ACC112 (cell line): Measurements from ENCODE around the gene TCAP.

Experiments used
- H2AFZ ChIP-seq: fragments of 200-600 bp; sonication (generic); one replicate; pipeline ENCODE4 v1.6.0; 2017; ENCODE audit warnings: antibody characterized with exemption, low read length; ENCODE audit not compliant: unreplicated experiment
- H3K27ac ChIP-seq: fragments of 200-600 bp; sonication (generic); 2 replicates; pipeline ENCODE4 v1.5.1; 2014; ENCODE audit warnings: low read depth, mild to moderate bottlenecking, antibody characterized with exemption, low read length, moderate library complexity
- H3K27me3 ChIP-seq: fragments of 200-600 bp; sonication (generic); 2 replicates; pipeline ENCODE4 v1.6.1; 2014; ENCODE audit warnings: mild to moderate bottlenecking, antibody characterized with exemption, low read length, moderate library complexity, mixed read lengths; ENCODE audit not compliant: insufficient read depth
- H3K36me3 ChIP-seq: fragments of 200-600 bp; sonication (generic); 2 replicates; pipeline ENCODE4 v1.6.1; 2016; ENCODE audit warnings: mild to moderate bottlenecking, antibody characterized with exemption, low read length, moderate library complexity, mixed read lengths; ENCODE audit not compliant: insufficient read depth
- H3K4me1 ChIP-seq: fragments of 200-600 bp; sonication (generic); one replicate; pipeline ENCODE4 v1.6.1; 2016; ENCODE audit warnings: low read length, mixed read lengths; ENCODE audit not compliant: insufficient read depth, unreplicated experiment, control insufficient read depth
- H3K4me3 ChIP-seq: fragments of 200-600 bp; sonication (generic); 2 replicates; pipeline ENCODE4 v1.5.1; 2014; ENCODE audit warnings: mild to moderate bottlenecking, low read depth, low read length
- H3K79me2 ChIP-seq: fragments of 200-600 bp; sonication (generic); one replicate; pipeline ENCODE4 v1.6.0; 2016; ENCODE audit warnings: low read length; ENCODE audit not compliant: control insufficient read depth, unreplicated experiment, insufficient read depth

The TCAP gene

GRCh38 chr17:39639566-39640458 lies 25.3 kb upstream of the TCAP start:
- Histone ChIP-seq H3K27ac (no peak overlapping the region), H3K4me3 (no peak overlapping the region), H3K4me1 (peaks cover 36% of the 10 kb centered on the region), H3K36me3 (no peaks in the 10 kb centered on the region), H3K79me2 (peaks cover 55% of the 10 kb centered on the region), H3K27me3 (no peaks in the 10 kb centered on the region), H2AFZ (no peak overlapping the region)

GRCh38 chr17:39640591-39641031 lies 24.5 kb upstream of the TCAP start:
- Histone ChIP-seq H3K36me3 (no peaks in the 10 kb centered on the region), H2AFZ (no peak overlapping the region), H3K4me1 (peaks cover 36% of the 10 kb centered on the region), H3K27ac (no peak overlapping the region), H3K79me2 (peaks cover 56% of the 10 kb centered on the region), H3K27me3 (no peaks in the 10 kb centered on the region), H3K4me3 (no peak overlapping the region)

- no peak overlapping the region for H2AFZ ChIP-seq
- H3K36me3 ChIP-seq = no peaks in the 10 kb centered on the region
- no peaks in the 10 kb centered on the region for H3K27me3 ChIP-seq
- H3K27ac ChIP-seq = no peak overlapping the region
- no peak overlapping the region for H3K4me3 ChIP-seq
- H3K4me1 ChIP-seq = peaks cover 36% of the 10 kb centered on the region
- peaks cover 56% of the 10 kb centered on the region for H3K79me2 ChIP-seq
Observed at GRCh38 chr17:39641097-39641496, 24.1 kb upstream of the TCAP start.

GRCh38 chr17:39641883-39642282 lies 23.3 kb upstream of the TCAP start:
- no peak overlapping the region for H2AFZ ChIP-seq
- no peak overlapping the region for H3K4me3 ChIP-seq
- no peaks in the 10 kb centered on the region for H3K36me3 ChIP-seq
- H3K27me3 ChIP-seq = no peaks in the 10 kb centered on the region
- H3K4me1 ChIP-seq = peaks cover 31% of the 10 kb centered on the region
- H3K27ac ChIP-seq = no peak overlapping the region
- peaks cover 59% of the 10 kb centered on the region for H3K79me2 ChIP-seq

GRCh38 chr17:39642291-39643074 lies 22.7 kb upstream of the TCAP start:
- Histone ChIP-seq H3K36me3 (no peaks in the 10 kb centered on the region), H3K27me3 (no peaks in the 10 kb centered on the region), H3K4me3 (no peak overlapping the region), H3K27ac (no peak overlapping the region), H3K79me2 (peaks cover 63% of the 10 kb centered on the region), H3K4me1 (peaks cover 31% of the 10 kb centered on the region), H2AFZ (no peak overlapping the region)

GRCh38 chr17:39643271-39643670 lies 21.9 kb upstream of the TCAP start:
- H3K27me3 ChIP-seq = no peaks in the 10 kb centered on the region
- no peak overlapping the region for H3K27ac ChIP-seq
- H2AFZ ChIP-seq = no peak overlapping the region
- peaks cover 27% of the 10 kb centered on the region for H3K4me1 ChIP-seq
- H3K4me3 ChIP-seq = no peak overlapping the region
- H3K79me2 ChIP-seq = peaks cover 59% of the 10 kb centered on the region
- H3K36me3 ChIP-seq = no peaks in the 10 kb centered on the region

- Histone ChIP-seq H3K27me3 (no peaks in the 10 kb centered on the region), H3K36me3 (no peaks in the 10 kb centered on the region), H2AFZ (no peak overlapping the region), H3K4me3 (no peak overlapping the region), H3K4me1 (peaks cover 11% of the 10 kb centered on the region), H3K27ac (no peak overlapping the region), H3K79me2 (peaks cover 30% of the 10 kb centered on the region)
Observed at GRCh38 chr17:39647256-39647655, 17.9 kb upstream of the TCAP start.

- peaks cover 17% of the 10 kb centered on the region for H3K79me2 ChIP-seq
- H3K4me3 ChIP-seq = no peak overlapping the region
- no peaks in the 10 kb centered on the region for H3K36me3 ChIP-seq
- H3K27ac ChIP-seq = no peak overlapping the region
- no peaks in the 10 kb centered on the region for H3K4me1 ChIP-seq
- no peak overlapping the region for H2AFZ ChIP-seq
- no peaks in the 10 kb centered on the region for H3K27me3 ChIP-seq
Observed at GRCh38 chr17:39648616-39649366, 16.4 kb upstream of the TCAP start.

- Histone ChIP-seq H3K36me3 (no peaks in the 10 kb centered on the region), H3K27ac (no peak overlapping the region), H3K79me2 (peaks cover 11% of the 10 kb centered on the region), H3K27me3 (no peaks in the 10 kb centered on the region), H3K4me3 (no peak overlapping the region), H2AFZ (no peak overlapping the region), H3K4me1 (no peaks in the 10 kb centered on the region)
Observed at GRCh38 chr17:39650121-39650579, 15.0 kb upstream of the TCAP start.

- Histone ChIP-seq H3K4me3 (no peak overlapping the region), H3K4me1 (no peaks in the 10 kb centered on the region), H3K79me2 (peaks cover 7% of the 10 kb centered on the region), H2AFZ (no peak overlapping the region), H3K27me3 (no peaks in the 10 kb centered on the region), H3K36me3 (no peaks in the 10 kb centered on the region), H3K27ac (no peak overlapping the region)
Observed at GRCh38 chr17:39651923-39652586, 13.1 kb upstream of the TCAP start.
